Mammary epithelial cell (primary cell): Measurements from ENCODE around the gene ANXA5.

Experiments used
- EZH2 ChIP-seq: IDR thresholded peaks from 2 replicates; pipeline ENCODE4 v1.6.1; 2012; ENCODE audit warnings: low read length, inconsistent platforms, borderline replicate concordance
- TF ChIP-seq, protein P1 (sequence below), 2 donors: IDR thresholded peaks in 1 of 2; conservative IDR thresholded peaks in 1 of 2; 2 replicates each; pipeline ENCODE4 v1.5.1; 2011 to 2012; ENCODE audit warnings: inconsistent platforms in 2 of 2, low read length in 2 of 2, mild to moderate bottlenecking in 2 of 2, control low read depth in 1 of 2, low read depth in 1 of 2; ENCODE audit not compliant: insufficient read depth in 1 of 2; ENCODE audit errors: extremely low read depth in 1 of 2

GRCh38 chr4:121651597-121651996 lies 45.2 kb downstream of the ANXA5 start:
- TF ChIP-seq, protein P1, sequence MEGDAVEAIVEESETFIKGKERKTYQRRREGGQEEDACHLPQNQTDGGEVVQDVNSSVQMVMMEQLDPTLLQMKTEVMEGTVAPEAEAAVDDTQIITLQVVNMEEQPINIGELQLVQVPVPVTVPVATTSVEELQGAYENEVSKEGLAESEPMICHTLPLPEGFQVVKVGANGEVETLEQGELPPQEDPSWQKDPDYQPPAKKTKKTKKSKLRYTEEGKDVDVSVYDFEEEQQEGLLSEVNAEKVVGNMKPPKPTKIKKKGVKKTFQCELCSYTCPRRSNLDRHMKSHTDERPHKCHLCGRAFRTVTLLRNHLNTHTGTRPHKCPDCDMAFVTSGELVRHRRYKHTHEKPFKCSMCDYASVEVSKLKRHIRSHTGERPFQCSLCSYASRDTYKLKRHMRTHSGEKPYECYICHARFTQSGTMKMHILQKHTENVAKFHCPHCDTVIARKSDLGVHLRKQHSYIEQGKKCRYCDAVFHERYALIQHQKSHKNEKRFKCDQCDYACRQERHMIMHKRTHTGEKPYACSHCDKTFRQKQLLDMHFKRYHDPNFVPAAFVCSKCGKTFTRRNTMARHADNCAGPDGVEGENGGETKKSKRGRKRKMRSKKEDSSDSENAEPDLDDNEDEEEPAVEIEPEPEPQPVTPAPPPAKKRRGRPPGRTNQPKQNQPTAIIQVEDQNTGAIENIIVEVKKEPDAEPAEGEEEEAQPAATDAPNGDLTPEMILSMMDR (conservative IDR thresholded peaks at IDR 0.05 in 1 of 2, IDR thresholded peaks at IDR 0.05 in 1 of 2; ENCODE audit: extremely low read depth in 1 of 2, insufficient read depth in 1 of 2, low read depth in 1 of 2, low read length in 2 of 2) = no peak
- no peak for TF ChIP-seq EZH2
